ENCODE results near the gene CBY3.
A peak's percentile ranks its signal among the peaks of the same experiment; 100 is the strongest.
"Not testable (repeated sequence)": the region's sequence is repeated elsewhere in the genome, so short reads cannot be mapped to it uniquely, and the experiment has no call there.

CBY3 gene

DNA sequence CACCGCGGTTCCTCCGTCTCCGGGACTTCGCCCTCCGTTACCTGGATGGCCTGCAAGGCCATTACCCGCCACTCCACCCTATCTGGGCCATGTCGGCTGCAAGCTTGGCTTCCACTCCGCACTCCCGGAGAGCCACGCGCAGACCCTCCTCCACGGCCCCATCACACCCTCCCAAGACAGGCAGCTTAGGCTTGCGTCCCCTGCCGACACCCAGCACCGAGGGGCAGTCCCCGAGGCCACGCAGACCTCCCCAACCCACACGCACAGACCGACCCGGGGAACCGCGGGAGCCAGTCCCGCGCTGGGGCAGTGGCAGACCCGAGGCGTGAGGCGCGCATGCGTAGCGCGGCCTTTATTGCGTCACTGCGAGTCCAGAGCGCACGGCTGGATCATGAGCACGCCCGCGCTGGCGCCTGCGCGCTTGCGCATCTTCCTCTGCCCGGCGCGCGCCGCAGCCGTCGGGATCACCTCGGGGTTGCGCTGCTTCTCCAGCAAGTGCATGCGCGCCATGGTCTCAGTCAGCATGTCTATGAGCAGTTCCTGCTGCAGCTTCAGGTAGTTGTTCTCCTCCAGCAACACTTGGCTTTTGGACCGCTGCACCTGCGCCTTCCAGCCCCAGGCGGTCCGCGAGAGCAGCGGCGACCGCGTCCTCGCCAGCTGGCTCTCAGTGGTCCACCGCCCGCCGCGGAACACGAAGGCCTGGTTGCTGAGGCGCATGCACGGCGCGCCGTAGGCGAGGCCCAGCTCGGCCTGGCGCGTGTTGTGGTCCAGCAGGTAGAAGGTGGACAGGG lies 2.4 kb downstream of the CBY3 start:
- DNase-seq (ENCODE audit: low spot score) (peak; percentile 87), FAIRE-seq (no peak)

- DNase-seq (ENCODE audit: low spot score) (peak; percentile 4), FAIRE-seq (no peak)
Observed at GRCh38 chr5:179668391-179668790, 12.4 kb downstream of the CBY3 start.

- not testable (repeated sequence) for FAIRE-seq; DNase-seq (ENCODE audit: low spot score)
Observed at GRCh38 chr5:179661647-179662046, 19.2 kb downstream of the CBY3 start.

- not testable (repeated sequence) for FAIRE-seq
- peak; percentile 4 for DNase-seq (ENCODE audit: low spot score)
Observed at GRCh38 chr5:179658179-179658856, 22.5 kb downstream of the CBY3 start.

GRCh38 chr5:179657302-179658178 lies 23.3 kb downstream of the CBY3 start:
- not testable (repeated sequence) for DNase-seq (ENCODE audit: low spot score); FAIRE-seq

DNA sequence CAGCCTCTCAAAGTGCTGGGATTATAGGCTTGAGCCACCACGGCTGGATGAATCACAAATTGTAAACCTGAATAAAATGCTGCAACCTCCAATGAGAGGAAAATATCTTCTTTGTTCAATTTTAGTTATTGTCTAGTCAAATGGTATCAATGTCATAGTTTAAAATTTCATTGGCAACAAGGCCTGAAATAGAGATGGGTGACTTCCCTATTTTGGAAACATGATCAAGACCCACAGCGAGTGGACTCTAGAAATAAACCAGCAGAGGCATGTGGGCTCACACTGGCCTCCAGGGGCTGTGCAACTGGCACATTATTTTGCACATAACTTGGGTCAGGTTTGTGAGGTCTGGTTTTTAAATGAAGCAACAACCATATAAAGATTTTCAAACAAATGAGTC lies 27.7 kb downstream of the CBY3 start:
- not testable (repeated sequence) for DNase-seq (ENCODE audit: low spot score); FAIRE-seq

DNA sequence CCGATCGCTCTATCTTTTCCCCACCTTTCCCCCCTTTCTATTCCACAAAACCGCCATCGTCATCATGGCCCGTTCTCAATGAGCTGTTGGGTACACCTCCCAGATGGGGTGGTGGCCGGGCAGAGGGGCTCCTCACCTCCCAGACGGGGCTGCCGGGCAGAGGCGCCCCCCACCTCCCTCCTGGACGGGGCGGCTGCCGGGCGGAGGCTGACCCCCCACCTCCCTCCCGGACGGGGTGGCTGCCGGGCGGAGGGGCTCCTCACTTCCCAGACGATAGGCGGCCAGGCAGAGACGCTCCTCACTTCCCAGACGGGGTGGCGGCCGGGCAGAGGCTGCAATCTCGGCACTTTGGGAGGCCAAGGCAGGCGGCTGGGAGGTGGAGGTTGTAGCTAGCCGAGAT lies 30.6 kb downstream of the CBY3 start:
- not testable (repeated sequence) for DNase-seq (ENCODE audit: low spot score); FAIRE-seq

GRCh38 chr5:179649166-179649703 lies 31.6 kb downstream of the CBY3 start:
- not testable (repeated sequence) for FAIRE-seq; DNase-seq (ENCODE audit: low spot score)

DNA sequence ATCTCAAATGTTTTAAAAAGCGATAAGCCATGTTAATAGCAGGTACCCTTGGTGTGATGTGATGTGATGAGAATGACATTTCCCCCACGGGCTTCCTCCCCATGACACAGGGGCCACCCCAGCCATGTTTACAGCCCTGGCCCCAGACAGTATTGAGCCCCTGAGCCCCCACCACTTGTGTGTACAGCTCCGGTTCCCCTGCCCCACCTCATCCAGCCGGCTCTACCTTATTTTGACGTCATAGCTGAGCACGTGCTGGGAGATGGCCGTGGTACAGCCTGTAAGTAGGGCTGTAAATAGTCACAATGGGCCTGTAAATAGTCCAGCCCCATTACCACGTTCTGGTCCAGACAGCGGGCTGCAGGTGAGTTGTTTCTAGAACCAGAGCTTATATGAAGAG lies 32.4 kb downstream of the CBY3 start:
- FAIRE-seq, result no peak
- DNase-seq (ENCODE audit: low spot score), result no peak

DNA sequence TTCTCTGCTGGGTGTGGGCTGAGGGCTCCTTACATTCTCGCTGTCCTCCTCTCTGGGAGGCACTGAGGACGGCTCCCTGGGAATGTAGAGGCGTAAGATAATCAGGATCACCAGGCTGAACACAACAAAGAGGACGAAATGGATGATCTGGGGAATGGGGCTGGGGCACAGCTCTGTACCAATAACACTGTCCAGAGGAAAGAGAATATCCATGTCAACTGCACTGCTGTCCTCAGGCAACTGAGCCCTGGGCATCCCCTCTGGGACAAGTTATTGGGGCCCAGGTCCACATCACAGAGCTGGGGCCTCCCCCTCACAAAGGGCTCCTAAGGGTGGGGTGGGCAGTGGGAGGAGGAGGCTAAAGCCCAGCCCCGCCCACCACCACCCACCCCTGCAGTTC lies 36.1 kb downstream of the CBY3 start:
- FAIRE-seq; DNase-seq (ENCODE audit: low spot score): not testable (repeated sequence)

GRCh38 chr5:179643141-179643920 lies 37.5 kb downstream of the CBY3 start:
- FAIRE-seq; DNase-seq (ENCODE audit: low spot score): not testable (repeated sequence)

DNA sequence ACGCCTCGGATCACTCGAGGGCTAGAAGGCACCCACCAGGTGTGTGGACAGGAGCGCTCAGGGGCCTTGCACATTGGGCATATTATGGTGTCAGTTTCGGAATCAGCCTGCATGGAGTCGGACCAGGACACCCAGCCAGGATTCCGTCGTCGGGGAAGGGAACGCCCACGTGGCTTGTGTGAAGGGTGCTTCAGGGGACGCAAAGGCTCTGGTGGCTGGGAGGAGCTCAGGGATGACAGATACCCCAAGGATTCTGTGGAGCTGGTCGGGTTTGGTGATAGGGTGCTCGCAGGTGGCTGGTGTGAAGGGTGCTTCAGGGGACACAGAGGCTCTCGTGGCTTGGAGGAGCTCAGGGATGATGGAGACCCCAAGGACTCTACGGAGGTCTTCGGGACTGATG lies 38.2 kb downstream of the CBY3 start:
- not testable (repeated sequence) for FAIRE-seq; DNase-seq (ENCODE audit: low spot score)

- not testable (repeated sequence) for FAIRE-seq; DNase-seq (ENCODE audit: low spot score)
Observed at GRCh38 chr5:179641745-179642144, 39.1 kb downstream of the CBY3 start.

DNA sequence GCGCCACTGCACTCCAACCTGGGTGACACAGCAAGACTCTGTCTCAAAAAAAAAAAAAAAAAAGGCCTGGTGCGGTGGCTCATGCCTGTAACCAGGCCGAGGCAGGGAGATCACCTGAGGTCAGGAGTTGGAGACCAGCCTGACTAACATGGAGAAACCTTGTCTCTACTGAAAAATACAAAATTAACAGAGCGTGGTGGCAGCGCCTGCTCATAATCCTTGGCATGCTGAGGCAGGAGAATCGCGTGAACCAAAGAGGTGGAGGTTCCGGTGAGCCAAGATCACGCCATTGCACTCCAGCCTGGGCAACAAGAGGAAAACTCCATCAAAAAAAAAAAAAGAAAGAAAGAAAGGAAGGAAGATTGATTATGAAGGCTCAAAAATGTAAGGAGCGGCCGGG lies 41.5 kb downstream of the CBY3 start:
- FAIRE-seq; DNase-seq (ENCODE audit: low spot score): not testable (repeated sequence)

DNA sequence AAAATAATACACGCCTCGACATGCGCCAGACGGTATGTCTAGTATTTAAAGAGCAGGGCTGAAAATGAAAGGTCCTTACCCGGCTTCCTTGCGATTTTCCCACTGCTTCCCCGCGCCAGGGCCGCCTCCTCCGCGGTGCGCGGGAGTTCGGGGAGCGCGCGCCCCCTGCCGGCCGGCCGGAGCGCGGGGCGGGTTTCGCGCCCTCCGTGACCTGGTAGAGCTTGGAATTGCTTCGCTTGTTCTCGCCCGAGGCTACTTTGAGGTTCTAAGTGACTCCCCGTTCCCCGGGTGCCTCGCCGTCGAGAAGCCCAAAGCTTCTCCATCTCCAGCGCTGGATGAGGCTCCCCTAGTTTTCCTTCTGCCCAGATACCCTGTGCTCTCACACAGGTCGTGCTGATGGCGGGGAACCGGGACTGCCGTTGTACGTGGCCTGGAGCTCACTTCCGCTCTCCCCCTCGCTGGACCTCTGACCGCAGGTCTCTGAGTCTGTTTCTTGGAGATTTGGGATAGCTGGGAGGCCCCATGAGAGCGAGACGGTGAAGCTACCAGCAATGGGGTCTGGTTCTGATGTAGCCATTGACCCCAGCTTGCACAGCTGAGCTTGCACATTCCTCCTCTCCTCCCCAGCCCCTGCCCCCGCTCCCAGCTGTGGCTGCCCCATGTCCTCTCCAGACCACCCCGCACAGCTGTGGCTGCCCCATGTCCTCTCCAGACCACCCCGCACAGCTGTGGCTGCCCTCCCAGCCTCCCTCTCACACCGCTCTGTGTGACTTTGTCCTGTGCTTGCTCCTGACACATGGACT lies 46.3 kb downstream of the CBY3 start:
- DNase-seq (ENCODE audit: low spot score); FAIRE-seq: not testable (repeated sequence)

GRCh38 chr5:179633501-179634369 lies 47.1 kb downstream of the CBY3 start:
- not testable (repeated sequence) for DNase-seq (ENCODE audit: low spot score); FAIRE-seq
